HG02610 (cell line): ENCODE measurements around the gene ACOT2.

Experiments
- ATAC-seq: cut with Tn5 transposase; IDR thresholded peaks from one replicate; pipeline ENCODE4 v1.9.1; 2021; ENCODE audit warnings: mild to moderate bottlenecking, moderate library complexity; ENCODE audit not compliant: unreplicated experiment

ACOT2 gene

GRCh38 chr14:73613046-73613383 lies 44.0 kb downstream of the ACOT2 start:
- no peak for ATAC-seq

- ATAC-seq = no peak
Measured at GRCh38 chr14:73613419-73613963, 44.5 kb downstream of the ACOT2 start.

- no peak for ATAC-seq
Measured at GRCh38 chr14:73616831-73617230, 47.8 kb downstream of the ACOT2 start.

- no peak for ATAC-seq
Measured at GRCh38 chr14:73619524-73619923, 50.5 kb downstream of the ACOT2 start.

GRCh38 chr14:73620268-73620667 lies 51.3 kb downstream of the ACOT2 start:
- ATAC-seq = no peak

GRCh38 chr14:73623504-73624054 lies 54.6 kb downstream of the ACOT2 start:
- ATAC-seq = no peak
